Kidney (tissue), 14 donors: ENCODE data around the gene TSN. TPM values are rescaled to one million over a fixed set of nuclear protein-coding genes. Genes with fewer than 3 reads are reported as not detected.

Experiments used
- DNase-seq, 5 donors: peaks; one replicate each; pipeline ENCODE4 v3.0.0-alpha.2; 2013 to 2020
- FAIRE-seq: peaks from 2 replicates; lab custom pipeline; 2012; peaks lifted over from hg19 to GRCh38; lab: Jason Lieb, UNC
- H3K27ac ChIP-seq, 2 donors: one replicate each; pipeline ENCODE4 v1.7.0; 2013; ENCODE audit warnings: low read depth in 2 of 2, low read length in 2 of 2, inconsistent platforms in 1 of 2
- H3K27me3 ChIP-seq: one replicate; pipeline ENCODE4 v1.7.1; 2013; ENCODE audit warnings: low read length, inconsistent platforms; ENCODE audit not compliant: control insufficient read depth, insufficient read depth
- H3K36me3 ChIP-seq, 3 donors: one replicate each; pipeline versions ENCODE4 v1.7.0 to v1.7.1; 2013; ENCODE audit warnings: low read length in 3 of 3, control low read depth in 1 of 3, inconsistent platforms in 1 of 3; ENCODE audit not compliant: insufficient read depth in 3 of 3, control insufficient read depth in 2 of 3
- H3K4me1 ChIP-seq, 3 donors: one replicate each; pipeline versions ENCODE4 v1.7.0 to v1.7.1; 2013; ENCODE audit warnings: low read length in 3 of 3, inconsistent platforms in 1 of 3, low read depth in 1 of 3; ENCODE audit not compliant: control insufficient read depth in 2 of 3, insufficient read depth in 2 of 3
- H3K4me3 ChIP-seq, 3 donors: one replicate each; pipeline versions ENCODE4 v1.7.0 to v1.8.1; 2013; ENCODE audit warnings: low read length in 3 of 3, control low read depth in 1 of 3, inconsistent platforms in 1 of 3
- H3K9ac ChIP-seq, 3 donors: one replicate each; pipeline versions ENCODE4 v1.7.0 to v1.7.1; 2013; ENCODE audit warnings: low read length in 3 of 3, control low read depth in 1 of 3, inconsistent platforms in 1 of 3
- H3K9me3 ChIP-seq, 3 donors: one replicate each; pipeline versions ENCODE4 v1.7.0 to v1.7.1; 2013; ENCODE audit warnings: low read length in 3 of 3, control low read depth in 1 of 3, inconsistent platforms in 1 of 3; ENCODE audit not compliant: control insufficient read depth in 2 of 3, insufficient read depth in 1 of 3
- intact Hi-C: fragments of 100-400 bp; cut with DNase I; formaldehyde crosslinking; loops from one replicate; pipeline ENCODE4 v1.11.1; 2022
- polyA plus RNA-seq: library from polyadenylated mRNA; stranded (reverse); fragments of 350-450 nt; fragmentation: Illumina TruSeq; extraction: RNeasy Lipid Tissue Mini Kit (QIAGEN cat#74804); gene quantifications from one replicate; pipeline ENCODE4 v1.2.3, GENCODE V29; 2014; ENCODE audit warnings: low read depth, low replicate concordance; ENCODE audit not compliant: insufficient read depth
- total RNA-seq: library from RNA; stranded (reverse); fragmentation: NEBNext Ultra II Directional; extraction: Animal tissue kit (Norgen Biotek cat#: 25700); gene quantifications from one replicate; pipeline ENCODE4 v1.2.1, GENCODE V29; 2021
- TF ChIP-seq, protein P1 (sequence below): IDR thresholded peaks from 3 replicates; pipeline ENCODE4 v1.5.1; 2012; ENCODE audit warnings: mild to moderate bottlenecking, moderate library complexity, borderline replicate concordance; ENCODE audit not compliant: insufficient read depth; ENCODE audit errors: extremely low read depth
- donor health status: control.
- donor health status: control.
- donor health status: control.
- donor health status: control.
- donor health status: control.
- donor health status: DM: yes; HTN: yes; CAD: no.
- donor health status: Normal renal cell carcinoma (clear cell type).

Gene TSN
- total and polyA plus RNA-seq, 2 donors from 2014 or later: 37.9 to 66.1 TPM

DNA sequence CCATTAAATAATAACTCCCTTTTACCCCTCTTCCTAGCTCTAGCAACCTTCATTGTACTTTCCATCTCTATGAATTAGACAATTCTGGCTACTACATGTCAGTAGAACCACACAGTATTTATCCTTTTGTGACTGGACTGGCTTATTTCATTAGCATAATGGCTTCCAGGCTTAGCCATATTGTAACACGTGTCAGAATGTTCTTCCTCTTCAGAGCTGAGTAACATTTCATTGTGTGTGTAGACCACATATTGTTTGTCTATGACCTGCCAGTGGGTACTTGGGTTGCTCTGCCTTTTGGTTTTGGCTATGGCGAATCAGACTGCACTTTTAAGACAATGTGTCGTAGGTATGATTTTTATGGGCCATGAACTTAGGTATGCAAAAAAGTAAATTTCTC, 20.9 kb downstream of the TSN start:
- Histone ChIP-seq H3K27me3 (no peaks in the 10 kb centered on the region), H3K9me3 (no peaks in the 10 kb centered on the region), H3K4me3 (no peak overlapping the region), H3K27ac (no peak overlapping the region), H3K9ac (no peak overlapping the region), H3K36me3 (no peaks in the 10 kb centered on the region), H3K4me1 (peaks cover 0 to 6% (median 0%) of the 10 kb centered on the region in 3 donors)
- intact Hi-C loops: no loop called here
- TF ChIP-seq, protein P1, sequence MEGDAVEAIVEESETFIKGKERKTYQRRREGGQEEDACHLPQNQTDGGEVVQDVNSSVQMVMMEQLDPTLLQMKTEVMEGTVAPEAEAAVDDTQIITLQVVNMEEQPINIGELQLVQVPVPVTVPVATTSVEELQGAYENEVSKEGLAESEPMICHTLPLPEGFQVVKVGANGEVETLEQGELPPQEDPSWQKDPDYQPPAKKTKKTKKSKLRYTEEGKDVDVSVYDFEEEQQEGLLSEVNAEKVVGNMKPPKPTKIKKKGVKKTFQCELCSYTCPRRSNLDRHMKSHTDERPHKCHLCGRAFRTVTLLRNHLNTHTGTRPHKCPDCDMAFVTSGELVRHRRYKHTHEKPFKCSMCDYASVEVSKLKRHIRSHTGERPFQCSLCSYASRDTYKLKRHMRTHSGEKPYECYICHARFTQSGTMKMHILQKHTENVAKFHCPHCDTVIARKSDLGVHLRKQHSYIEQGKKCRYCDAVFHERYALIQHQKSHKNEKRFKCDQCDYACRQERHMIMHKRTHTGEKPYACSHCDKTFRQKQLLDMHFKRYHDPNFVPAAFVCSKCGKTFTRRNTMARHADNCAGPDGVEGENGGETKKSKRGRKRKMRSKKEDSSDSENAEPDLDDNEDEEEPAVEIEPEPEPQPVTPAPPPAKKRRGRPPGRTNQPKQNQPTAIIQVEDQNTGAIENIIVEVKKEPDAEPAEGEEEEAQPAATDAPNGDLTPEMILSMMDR: no peak
- FAIRE-seq (no peak), DNase-seq (no peak)

GRCh38 chr2:121776885-121777698, 21.6 kb downstream of the TSN start:
- TF ChIP-seq, protein P1: no peak
- FAIRE-seq: no peak
- Histone ChIP-seq H3K27ac (no peak overlapping the region), H3K4me1 (peaks cover 0 to 4% (median 0%) of the 10 kb centered on the region in 3 donors), H3K27me3 (no peaks in the 10 kb centered on the region), H3K36me3 (no peaks in the 10 kb centered on the region), H3K9me3 (no peaks in the 10 kb centered on the region), H3K9ac (no peak overlapping the region), H3K4me3 (no peak overlapping the region)
- no peak for DNase-seq
- intact Hi-C loops: no loop called here

DNA sequence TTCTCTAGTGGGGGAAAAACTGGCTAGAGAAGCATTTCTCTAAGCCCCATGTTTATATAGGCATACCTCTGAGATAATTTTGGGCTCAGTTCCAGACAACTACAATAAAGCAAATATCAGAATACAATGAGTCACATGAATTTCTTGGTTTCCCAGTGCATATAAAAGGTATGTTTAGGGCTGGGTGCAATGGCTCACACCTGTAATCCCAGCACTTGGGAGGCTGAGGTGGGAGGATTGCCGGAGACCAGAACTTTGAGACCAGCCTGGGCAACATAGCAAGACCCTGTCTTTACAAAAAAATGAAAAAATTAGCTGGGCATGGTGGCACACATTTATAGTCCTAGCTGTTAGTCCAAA, 22.2 kb downstream of the TSN start:
- H3K9me3 ChIP-seq: no peaks in the 10 kb centered on the region
- H3K27ac ChIP-seq: no peak overlapping the region
- no peak overlapping the region for H3K4me3 ChIP-seq
- intact Hi-C loops: no loop called here
- no peaks in the 10 kb centered on the region for H3K36me3 ChIP-seq
- no peak overlapping the region for H3K9ac ChIP-seq
- no peak for FAIRE-seq
- DNase-seq: no peak
- no peaks in the 10 kb centered on the region for H3K4me1 ChIP-seq
- TF ChIP-seq, protein P1: no peak
- no peaks in the 10 kb centered on the region for H3K27me3 ChIP-seq
